ENCODE measurements around the gene SERPINA6. TPM values are rescaled to one million over a fixed set of nuclear protein-coding genes. Genes with fewer than 3 reads are reported as not detected.
A peak's percentile ranks its signal among the peaks of the same experiment; 100 is the strongest.

The SERPINA6 gene
- total RNA-seq (2021; ENCODE audit: unreplicated experiment) (not detected), Bru-seq, nascent RNA (percentile 8 among the genes with signal in this experiment), BruChase-seq, experiment 1, labeled RNA remaining after a 2-hour chase (not detected), BruChase-seq, experiment 2, labeled RNA remaining after a 6-hour chase (percentile 5 among the genes with signal in this experiment)
- not detected for polyA plus RNA-seq (2012; ENCODE audit: insufficient read length)
- long read RNA-seq, result 0 reads

- TF ChIP-seq REST (IDR thresholded peaks at IDR 0.05; ENCODE audit: insufficient read depth in 1 of 2, low read depth in 2 of 2, low read length in 1 of 2) (no peak), TCF7L2 (IDR thresholded peaks at IDR 0.05; ENCODE audit: low read depth, low read length) (no peak)
- TF ChIP-seq, protein P1, sequence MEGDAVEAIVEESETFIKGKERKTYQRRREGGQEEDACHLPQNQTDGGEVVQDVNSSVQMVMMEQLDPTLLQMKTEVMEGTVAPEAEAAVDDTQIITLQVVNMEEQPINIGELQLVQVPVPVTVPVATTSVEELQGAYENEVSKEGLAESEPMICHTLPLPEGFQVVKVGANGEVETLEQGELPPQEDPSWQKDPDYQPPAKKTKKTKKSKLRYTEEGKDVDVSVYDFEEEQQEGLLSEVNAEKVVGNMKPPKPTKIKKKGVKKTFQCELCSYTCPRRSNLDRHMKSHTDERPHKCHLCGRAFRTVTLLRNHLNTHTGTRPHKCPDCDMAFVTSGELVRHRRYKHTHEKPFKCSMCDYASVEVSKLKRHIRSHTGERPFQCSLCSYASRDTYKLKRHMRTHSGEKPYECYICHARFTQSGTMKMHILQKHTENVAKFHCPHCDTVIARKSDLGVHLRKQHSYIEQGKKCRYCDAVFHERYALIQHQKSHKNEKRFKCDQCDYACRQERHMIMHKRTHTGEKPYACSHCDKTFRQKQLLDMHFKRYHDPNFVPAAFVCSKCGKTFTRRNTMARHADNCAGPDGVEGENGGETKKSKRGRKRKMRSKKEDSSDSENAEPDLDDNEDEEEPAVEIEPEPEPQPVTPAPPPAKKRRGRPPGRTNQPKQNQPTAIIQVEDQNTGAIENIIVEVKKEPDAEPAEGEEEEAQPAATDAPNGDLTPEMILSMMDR (IDR thresholded peaks at IDR 0.05), result no peak
- Histone ChIP-seq H3K27ac (ENCODE audit: low read length) (no peak within 1 kb of the TSS), H3K4me3 (ENCODE audit: low read depth in 2 of 2, low read length in 2 of 2) (no peak within 1 kb of the TSS), H3K27me3 (ENCODE audit: control insufficient read depth, insufficient read depth, low read length) (no peaks in the 10 kb centered on the region), H3K36me3 (ENCODE audit: control insufficient read depth, insufficient read depth, low read length) (no peaks in the 10 kb centered on the region), H3K4me1 (ENCODE audit: control insufficient read depth, insufficient read depth, low read length) (no peaks in the 10 kb centered on the region), H3K9me3 (ENCODE audit: control insufficient read depth, insufficient read depth, low read depth, low read length) (no peaks in the 10 kb centered on the region)
- no TSS peak for BruUV-seq (replicated peaks)
- POLR2A ChIA-PET, result no interaction called here
- CTCF ChIA-PET, result no interaction called here
- in situ Hi-C loops (cut with HindIII; ENCODE audit: low pct_unique_long_range_greater_than_20kb, low sequenced_read_pairs), result no loop called here
- ATAC-seq (peak; percentile 48; the same call in 1 of the 2 replicates), DNase-seq (ENCODE audit: low read depth, low spot score) (no peak)
- intact Hi-C loops (cut with micrococcal nuclease; ENCODE audit: unreplicated experiment), result no loop called here
Measured at GRCh38 chr14:94322648-94323570, at the start of gene SERPINA6. Gene SERPINA6 (minus strand): TSS chr14:94323336. CDS start chr14:94314648, 8,688 bp downstream.

GRCh38 chr14:94372021-94372605 lies 49.0 kb upstream of the SERPINA6 start:
- no peak for ATAC-seq
- Histone ChIP-seq H3K9me3 (ENCODE audit: control insufficient read depth, insufficient read depth, low read depth, low read length) (no peaks in the 10 kb centered on the region), H3K27me3 (ENCODE audit: control insufficient read depth, insufficient read depth, low read length) (no peaks in the 10 kb centered on the region), H3K27ac (ENCODE audit: low read length) (no peak overlapping the region), H3K4me1 (ENCODE audit: control insufficient read depth, insufficient read depth, low read length) (no peaks in the 10 kb centered on the region; the same call in 1 of the 2 replicates), H3K4me3 (ENCODE audit: low read depth in 2 of 2, low read length in 2 of 2) (no peak overlapping the region), H3K36me3 (ENCODE audit: control insufficient read depth, insufficient read depth, low read length) (no peaks in the 10 kb centered on the region)
- TF ChIP-seq SIN3A (IDR thresholded peaks at IDR 0.05; ENCODE audit: borderline replicate concordance, insufficient read depth, low read depth, low read length) (no peak), POLR2AphosphoS5 (IDR thresholded peaks at IDR 0.05; ENCODE audit: low read depth, low read length) (no peak), REST (IDR thresholded peaks at IDR 0.05; ENCODE audit: insufficient read depth in 1 of 2, low read depth in 2 of 2, low read length in 1 of 2) (no peak), TCF7L2 (IDR thresholded peaks at IDR 0.05; ENCODE audit: low read depth, low read length) (no peak)
- TF ChIP-seq, protein P1 (IDR thresholded peaks at IDR 0.05), result no peak
- no peak for DNase-seq (ENCODE audit: low read depth, low spot score)
- in situ Hi-C loops (cut with HindIII; ENCODE audit: low pct_unique_long_range_greater_than_20kb, low sequenced_read_pairs) (no loop called here), intact Hi-C loops (cut with micrococcal nuclease; ENCODE audit: unreplicated experiment) (no loop called here)
- no TSS peak for BruUV-seq (replicated peaks)
- ChIA-PET CTCF (no interaction called here), POLR2A (no interaction called here)
